GM21423 (cell line): ENCODE measurements around the gene PDZD8.
A peak's percentile ranks its signal among the peaks of the same experiment; 100 is the strongest.

Source experiments
- ATAC-seq: cut with Tn5 transposase; IDR thresholded peaks from one replicate; pipeline ENCODE4 v1.9.1; 2021; ENCODE audit warnings: mild to moderate bottlenecking, moderate library complexity; ENCODE audit not compliant: unreplicated experiment

The PDZD8 gene

GRCh38 chr10:117375360-117376178 is at the start of gene PDZD8:
Gene PDZD8 (minus strand): TSS chr10:117375440. CDS start chr10:117375227, 213 bp downstream.
- peak; percentile 87 for ATAC-seq

- ATAC-seq: no peak
These were observed 48.9 kb upstream of the PDZD8 start for GRCh38 chr10:117424171-117424570.

DNA sequence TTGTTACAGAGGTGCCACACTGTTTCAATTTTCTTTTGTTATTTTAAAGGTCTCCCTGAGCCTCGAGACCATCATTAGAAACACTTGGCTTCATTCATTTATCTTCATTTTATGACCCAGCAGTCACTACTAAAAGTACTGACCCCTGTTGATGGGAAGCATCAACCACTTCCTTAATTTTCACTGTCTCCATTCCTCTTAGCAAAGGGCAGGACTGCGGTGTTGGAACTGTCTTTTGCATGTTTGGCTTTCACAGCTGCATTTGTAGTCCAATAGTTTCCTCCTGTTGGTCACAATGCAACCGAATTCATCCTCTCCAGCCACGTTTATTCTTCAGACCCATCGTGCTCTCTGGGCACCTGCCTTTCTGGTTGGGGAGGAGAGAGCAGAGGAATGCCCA is 46.7 kb upstream of the PDZD8 start:
- ATAC-seq: no peak

GRCh38 chr10:117420768-117421167 is 45.5 kb upstream of the PDZD8 start:
- no peak for ATAC-seq

- ATAC-seq: no peak
These were observed 44.7 kb upstream of the PDZD8 start for GRCh38 chr10:117419921-117420320.

GRCh38 chr10:117419159-117419558 is 43.9 kb upstream of the PDZD8 start:
- no peak for ATAC-seq

DNA sequence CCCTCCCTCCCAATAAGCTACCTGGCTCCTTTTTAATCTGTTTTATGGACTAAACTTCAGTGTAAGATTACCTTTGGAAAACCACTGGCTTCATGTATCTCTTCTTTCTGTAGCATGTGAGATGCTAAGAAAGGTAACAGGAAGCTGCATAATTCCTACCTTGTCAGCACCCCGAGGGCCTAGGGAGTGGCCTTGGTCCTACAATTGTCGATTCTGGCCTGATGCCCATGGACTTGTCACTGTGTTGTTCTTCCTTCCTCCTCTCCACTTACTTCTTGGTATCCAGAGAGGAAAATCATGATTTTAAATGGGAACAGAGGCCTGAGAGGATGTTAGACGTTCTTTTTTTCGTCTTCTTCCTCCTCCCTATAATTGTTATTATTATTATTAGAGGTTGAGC is 42.9 kb upstream of the PDZD8 start:
- no peak for ATAC-seq

- no peak for ATAC-seq
These were observed 42.0 kb upstream of the PDZD8 start for GRCh38 chr10:117417196-117417595.

DNA sequence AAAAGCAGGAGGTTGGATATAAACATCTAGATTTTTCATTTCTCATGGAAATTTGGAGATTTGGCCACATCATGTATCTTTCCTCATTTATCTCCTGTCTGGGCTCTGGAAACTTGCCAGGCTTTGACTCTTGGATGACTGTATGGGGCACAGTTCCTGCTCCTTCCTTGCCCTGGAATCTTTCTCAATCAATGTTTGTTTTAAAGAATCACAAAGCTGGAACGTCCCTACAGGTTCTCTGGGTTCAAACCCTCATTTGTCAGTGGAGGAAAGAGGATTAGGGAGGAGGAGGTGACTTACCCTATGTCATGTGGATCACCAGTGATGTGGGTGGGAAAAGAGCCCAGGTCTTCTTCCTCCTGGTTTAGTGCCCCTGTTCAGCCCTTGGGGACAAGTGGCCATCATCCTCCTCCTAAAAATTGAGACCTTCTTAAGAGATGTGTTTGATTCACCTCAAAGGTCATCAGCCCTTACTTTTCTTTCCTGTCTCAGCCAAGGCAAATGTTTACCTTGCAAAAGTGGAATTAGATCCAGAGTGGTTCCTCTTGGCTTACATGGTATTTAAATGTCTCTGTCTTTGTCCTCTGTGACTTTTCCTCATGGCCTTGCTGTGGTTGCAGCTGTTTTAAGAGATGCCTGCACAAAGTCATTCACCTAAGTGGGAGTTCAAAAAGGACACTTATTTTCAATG is 38.8 kb upstream of the PDZD8 start:
- no peak for ATAC-seq

DNA sequence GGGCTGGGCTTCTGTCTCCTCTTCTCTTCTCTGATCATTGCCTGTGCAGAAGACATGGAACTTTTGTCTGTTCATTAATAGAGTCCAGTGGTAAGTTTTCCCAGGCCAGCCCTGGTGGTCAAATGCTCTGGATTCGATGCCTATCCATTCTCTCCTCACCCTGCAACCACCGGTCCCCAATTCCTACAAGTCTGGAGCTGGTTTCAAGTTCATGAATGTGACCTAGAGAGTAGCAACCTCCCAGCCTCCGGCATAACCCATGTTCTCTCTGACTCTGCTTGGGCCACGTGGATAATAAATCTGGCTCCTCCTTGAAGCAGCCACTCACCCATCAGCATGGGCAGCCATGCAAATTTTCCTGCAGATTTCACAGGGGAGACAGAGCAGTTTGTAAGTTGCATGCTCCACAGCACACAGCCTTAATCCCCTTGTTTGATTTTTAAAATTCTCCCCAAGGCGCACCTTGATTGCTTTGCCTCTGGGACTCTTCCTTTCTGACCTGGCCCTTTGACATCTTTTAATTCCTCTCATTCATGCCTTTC is 37.3 kb upstream of the PDZD8 start:
- no peak for ATAC-seq

DNA sequence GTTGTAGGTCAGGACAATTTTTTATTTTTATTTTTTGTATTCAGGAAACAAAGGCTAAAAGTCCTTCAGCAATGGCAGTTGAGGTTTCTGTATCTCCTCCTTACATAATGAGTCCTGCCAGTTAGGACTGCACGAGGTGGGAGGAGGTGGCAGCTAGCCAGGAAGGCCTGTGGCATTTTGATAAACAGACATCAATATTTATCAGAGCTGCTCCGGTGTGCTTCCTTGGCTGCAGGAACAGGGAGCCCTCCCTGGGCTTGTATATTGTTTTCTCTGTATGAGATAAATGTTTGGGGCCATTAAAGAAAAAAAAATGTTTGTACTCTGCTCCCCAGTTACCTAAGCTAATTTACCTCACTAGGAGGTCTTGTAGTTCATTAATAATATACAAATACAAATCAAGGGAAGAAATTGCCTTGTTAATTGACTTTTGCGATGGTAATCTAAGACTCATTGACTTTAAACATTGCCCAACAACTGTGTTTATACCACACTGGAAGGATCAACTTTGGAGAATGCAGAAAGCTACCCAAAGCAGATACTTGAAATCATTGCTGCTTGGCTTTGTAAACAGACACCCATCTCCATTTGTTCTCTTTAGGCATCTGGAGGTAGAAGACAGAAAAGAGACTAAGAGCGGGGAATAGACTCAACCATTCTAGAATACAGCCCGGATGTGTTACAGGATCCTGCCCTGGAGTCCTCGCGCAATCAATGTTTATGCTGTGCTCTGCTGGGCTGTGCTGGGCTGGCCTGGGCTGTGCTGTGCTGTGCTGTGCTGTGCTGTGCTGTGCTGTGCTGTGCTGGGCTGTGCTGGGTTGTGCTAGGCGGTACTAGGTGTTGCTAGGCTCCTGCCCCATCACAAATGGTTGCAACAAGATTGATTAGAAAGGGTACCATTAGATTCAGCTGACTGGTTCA is 36.5 kb upstream of the PDZD8 start:
- ATAC-seq: no peak

- no peak for ATAC-seq
These were observed 35.3 kb upstream of the PDZD8 start for GRCh38 chr10:117410557-117410956.

DNA sequence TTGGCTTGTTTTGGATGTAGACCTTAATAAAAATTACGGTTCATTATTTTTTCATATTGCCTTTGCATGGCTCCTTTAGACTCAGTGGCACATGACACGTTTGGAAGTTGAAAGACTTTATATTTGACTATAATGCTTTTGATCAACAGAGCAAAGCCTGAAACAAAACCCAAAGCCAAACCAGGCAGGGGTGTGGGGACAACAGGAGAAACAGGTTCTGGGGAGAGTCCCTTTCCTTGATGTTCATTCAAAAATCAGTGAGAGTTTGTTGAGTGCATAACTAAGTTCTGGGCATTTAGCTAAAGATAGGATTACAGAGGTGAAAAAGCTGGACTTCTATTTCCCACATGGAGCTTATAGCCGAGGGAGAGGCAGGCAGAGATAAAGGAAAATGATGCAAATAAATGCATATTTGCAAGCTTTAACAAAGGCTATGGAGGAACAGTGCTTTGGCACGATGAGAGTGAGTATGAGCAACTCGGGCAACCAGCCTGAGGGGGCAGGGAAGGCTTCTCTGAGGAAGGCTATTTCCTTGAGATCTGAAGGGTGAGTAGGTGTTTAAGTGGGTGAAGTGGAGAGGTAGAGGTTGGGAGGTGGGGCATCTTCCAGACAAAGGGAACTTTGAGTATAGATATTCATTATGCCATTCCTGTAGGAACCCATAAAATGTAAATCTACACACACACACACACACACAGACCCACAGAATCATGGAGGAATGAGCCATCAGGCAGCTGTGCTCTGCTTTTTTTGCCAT is 34.5 kb upstream of the PDZD8 start:
- no peak for ATAC-seq

DNA sequence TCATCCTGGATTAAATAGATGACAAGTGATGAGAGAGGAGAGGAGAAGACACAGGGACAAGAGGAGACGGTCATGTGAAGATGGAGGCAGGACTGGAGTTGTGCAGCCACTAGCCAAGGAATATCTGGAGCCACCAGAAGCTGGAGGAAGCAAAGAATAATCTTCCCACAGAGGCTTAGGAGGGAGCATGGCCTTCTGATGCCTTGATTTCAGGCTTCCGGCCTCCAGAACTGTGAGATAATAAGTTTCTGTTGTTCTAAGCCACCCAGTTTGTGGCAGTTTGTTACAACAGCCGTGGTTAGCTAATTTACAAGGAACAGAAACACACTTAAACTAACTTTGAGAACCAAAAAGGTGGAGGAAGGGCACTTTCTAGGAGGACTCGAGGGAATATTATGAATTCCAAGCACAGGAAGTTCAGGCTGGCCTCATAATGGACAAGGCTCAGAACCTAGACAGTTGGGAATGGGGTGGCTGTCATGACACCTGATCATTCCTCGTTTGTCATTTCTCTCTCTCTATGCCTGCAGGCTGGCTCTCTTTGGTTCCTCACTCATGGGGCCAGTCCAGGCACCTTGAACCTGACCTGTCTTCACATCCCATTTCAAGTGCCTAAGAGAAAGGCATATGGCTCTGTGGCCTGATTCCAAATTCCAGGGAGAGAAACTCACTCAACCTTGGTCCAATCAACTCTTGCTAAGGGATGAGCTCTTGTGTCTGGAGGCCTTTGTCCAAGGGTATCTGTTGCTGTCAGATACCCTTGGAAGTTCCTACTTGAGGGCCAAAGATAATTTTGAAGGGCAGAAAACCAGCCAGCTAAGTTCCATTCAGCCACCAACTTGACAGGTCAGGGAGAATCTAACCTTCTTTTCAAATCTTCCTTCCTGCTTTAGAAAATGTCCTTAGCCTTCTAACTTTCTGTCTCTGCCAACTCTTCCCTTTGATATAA is 33.5 kb upstream of the PDZD8 start:
- ATAC-seq: no peak

DNA sequence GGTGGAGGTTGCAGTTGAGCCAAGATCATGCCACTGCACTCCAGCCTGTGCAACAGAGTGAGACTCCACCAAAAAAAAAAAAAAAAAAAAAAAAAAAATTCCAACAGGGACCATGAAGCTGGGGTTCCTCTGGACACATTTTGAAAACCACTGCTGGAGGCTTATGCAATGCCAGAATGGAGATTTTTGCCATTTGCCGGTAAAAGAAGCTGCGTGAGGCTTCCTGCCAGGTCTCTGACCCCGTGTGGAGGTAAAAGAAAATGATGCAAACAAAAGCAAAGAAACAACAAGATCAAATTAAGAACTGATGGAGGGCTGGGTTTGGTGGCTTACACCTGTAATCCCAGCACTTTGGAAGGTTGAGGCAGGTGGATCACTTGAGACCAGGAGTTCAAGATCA is 30.5 kb upstream of the PDZD8 start:
- ATAC-seq: no peak

DNA sequence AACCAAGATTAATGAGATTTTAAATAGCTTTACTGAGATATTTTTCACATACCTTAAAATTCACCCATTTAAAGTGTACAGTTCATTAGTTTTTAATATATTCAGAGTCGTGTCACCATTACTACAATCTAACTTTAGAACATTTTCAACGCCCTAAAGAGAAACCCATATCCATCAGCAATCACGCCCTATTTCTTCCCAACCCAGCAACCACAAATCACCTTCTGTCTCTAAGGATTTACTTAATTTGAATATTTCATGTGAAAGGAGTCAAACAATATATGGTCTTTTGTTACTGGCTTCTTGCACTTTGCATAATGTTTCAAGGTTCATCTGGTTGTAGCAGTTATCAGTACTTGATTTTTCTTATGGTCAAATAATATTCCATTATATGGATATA is 25.1 kb upstream of the PDZD8 start:
- no peak for ATAC-seq

- ATAC-seq: no peak
These were observed 24.3 kb upstream of the PDZD8 start for GRCh38 chr10:117399341-117400196.

DNA sequence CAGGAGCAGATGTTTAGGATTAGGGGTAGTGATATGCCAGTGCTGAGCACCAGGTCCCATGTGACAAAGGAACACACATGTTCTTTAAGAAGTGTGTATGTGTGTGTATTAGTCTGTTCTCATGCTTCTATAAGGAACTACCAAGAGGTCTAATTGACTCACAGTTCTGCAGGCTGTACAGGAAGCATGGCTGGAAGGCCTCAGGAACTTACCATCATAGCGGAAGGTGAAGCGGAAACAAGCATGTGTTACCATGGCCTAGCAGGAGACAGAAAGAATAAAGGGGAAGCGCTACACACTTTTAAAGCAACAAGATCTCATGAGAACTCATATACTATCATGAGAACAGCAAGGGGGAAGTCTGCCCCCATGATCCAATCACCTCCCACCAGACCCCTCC is 22.8 kb upstream of the PDZD8 start:
- ATAC-seq: no peak
